Panc1 (cell line): Measurements from ENCODE around the gene TBX2. TPM values are rescaled to one million over a fixed set of nuclear protein-coding genes. Genes with fewer than 3 reads are reported as not detected.

ENCODE experiments used
- ATAC-seq: fragments of 200-7000 bp; cut with Tn5 transposase; 2 replicates; pipeline ENCODE4 v1.9.1; 2020; ENCODE audit warnings: mild to moderate bottlenecking, moderate library complexity
- BruUV-seq: library from RNA; stranded (reverse); fragments of 400-500 nt; replicated peaks from 2 replicates; lab custom pipeline; 2021; lab: Mats Ljungman, UMichigan
- CTCF ChIA-PET: fragments of 300-600 bp; sonication (Branson Sonifier 250); formaldehyde crosslinking; loops from one replicate; lab custom pipeline; 2022; ENCODE audit warnings: antibody characterized with exemption; lab: Charles Lee
- POLR2A ChIA-PET: fragments of 300-600 bp; sonication (Branson Sonifier 250); formaldehyde crosslinking; loops from one replicate; lab custom pipeline; 2022; ENCODE audit warnings: antibody characterized with exemption; lab: Charles Lee
- DNase-seq: peaks from one replicate; pipeline ENCODE4 v3.0.0-alpha.2; 2010; ENCODE audit warnings: low read depth, low spot score
- H3K27ac ChIP-seq: 2 replicates; pipeline ENCODE4 v1.5.1; 2011; ENCODE audit warnings: mild to moderate bottlenecking, low read length, inconsistent platforms
- H3K27me3 ChIP-seq: fragments of 200-500 bp; sonication (Bioruptor generic); 2 replicates; pipeline ENCODE4 v1.6.0; 2014; ENCODE audit warnings: low read length, inconsistent platforms; ENCODE audit not compliant: control insufficient read depth, insufficient read depth
- H3K36me3 ChIP-seq: fragments of 200-500 bp; sonication (Bioruptor generic); 2 replicates; pipeline ENCODE4 v1.5.1; 2014; ENCODE audit warnings: inconsistent platforms, mild to moderate bottlenecking, low read length, moderate library complexity; ENCODE audit not compliant: control insufficient read depth, insufficient read depth
- H3K4me1 ChIP-seq: 2 replicates; pipeline ENCODE4 v1.5.1; 2011; ENCODE audit warnings: inconsistent platforms, mild to moderate bottlenecking, low read length, moderate library complexity; ENCODE audit not compliant: control insufficient read depth, insufficient read depth
- H3K4me3 ChIP-seq, 2 experiments: 2 replicates each; pipeline ENCODE4 v1.5.1; 2011 to 2012; ENCODE audit warnings: low read depth in 2 of 2, low read length in 2 of 2, mild to moderate bottlenecking in 2 of 2, inconsistent platforms in 1 of 2, moderate library complexity in 1 of 2
- H3K9me3 ChIP-seq: fragments of 200-500 bp; sonication (Bioruptor generic); 2 replicates; pipeline ENCODE4 v1.5.1; 2014; ENCODE audit warnings: low read depth, mild to moderate bottlenecking, inconsistent platforms, low read length, moderate library complexity; ENCODE audit not compliant: control insufficient read depth, insufficient read depth
- POLR2AphosphoS5 ChIP-seq: IDR thresholded peaks from 2 replicates; pipeline ENCODE4 v1.6.1; 2012; ENCODE audit warnings: mild to moderate bottlenecking, low read depth, low read length, moderate library complexity
- SIN3A ChIP-seq: IDR thresholded peaks from 2 replicates; pipeline ENCODE4 v1.6.1; 2012; ENCODE audit warnings: low read depth, mild to moderate bottlenecking, low read length, moderate library complexity, borderline replicate concordance; ENCODE audit not compliant: insufficient read depth
- TCF7L2 ChIP-seq: IDR thresholded peaks from 2 replicates; pipeline ENCODE4 v1.6.1; 2011; ENCODE audit warnings: mild to moderate bottlenecking, low read depth, low read length, inconsistent platforms
- in situ Hi-C: cut with HindIII; loops from 2 replicates; pipeline ENCODE4 v1.10.0; 2016; ENCODE audit warnings: low sequenced_read_pairs, low pct_unique_long_range_greater_than_20kb
- intact Hi-C: fragments of 100-400 bp; cut with micrococcal nuclease; formaldehyde crosslinking; loops from one replicate; pipeline ENCODE4 v1.10.0; 2022; ENCODE audit not compliant: unreplicated experiment
- total RNA-seq: library from RNA; stranded (reverse); gene quantifications from one replicate; pipeline ENCODE4 v1.2.1, GENCODE V29; 2021; ENCODE audit not compliant: unreplicated experiment
- TF ChIP-seq, protein P1 (sequence below): fragments of 450-650 bp; IDR thresholded peaks from 2 replicates; pipeline ENCODE4 v1.5.1; 2017; ENCODE audit warnings: mild to moderate bottlenecking
- TF ChIP-seq, protein P2 (sequence below), 2 experiments: IDR thresholded peaks; 2 replicates each; pipeline ENCODE4 v1.6.1; 2011 to 2012; ENCODE audit warnings: low read depth in 2 of 2, control low read depth in 1 of 2, low read length in 1 of 2, mild to moderate bottlenecking in 1 of 2, moderate library complexity in 1 of 2; ENCODE audit not compliant: insufficient read depth in 1 of 2

The TBX2 gene
- total RNA-seq, 1 experiment from 2014 or later: 35.6 TPM

GRCh38 chr17:61398721-61399130 lies 917 bp upstream of the TBX2 start:
- ChIA-PET CTCF (interaction anchor here (0.6 kb wide), 1 partner anchor 654 kb away, joined by 7 read pairs; no protein-coding TSS in a partner anchor), POLR2A (no interaction called here)
- Histone ChIP-seq H3K9me3 (no peaks in the 10 kb centered on the region), H3K4me1 (peaks cover 21% of the 10 kb centered on the region), H3K36me3 (no peaks in the 10 kb centered on the region), H3K27me3 (no peaks in the 10 kb centered on the region), H3K4me3 (peak overlapping the region; percentile 52 to 79), H3K27ac (peak overlapping the region; percentile 78)
- TF ChIP-seq TCF7L2 (no peak), SIN3A (no peak; the same call in 1 of the 2 replicates), POLR2AphosphoS5 (no peak)
- TF ChIP-seq, protein P1, sequence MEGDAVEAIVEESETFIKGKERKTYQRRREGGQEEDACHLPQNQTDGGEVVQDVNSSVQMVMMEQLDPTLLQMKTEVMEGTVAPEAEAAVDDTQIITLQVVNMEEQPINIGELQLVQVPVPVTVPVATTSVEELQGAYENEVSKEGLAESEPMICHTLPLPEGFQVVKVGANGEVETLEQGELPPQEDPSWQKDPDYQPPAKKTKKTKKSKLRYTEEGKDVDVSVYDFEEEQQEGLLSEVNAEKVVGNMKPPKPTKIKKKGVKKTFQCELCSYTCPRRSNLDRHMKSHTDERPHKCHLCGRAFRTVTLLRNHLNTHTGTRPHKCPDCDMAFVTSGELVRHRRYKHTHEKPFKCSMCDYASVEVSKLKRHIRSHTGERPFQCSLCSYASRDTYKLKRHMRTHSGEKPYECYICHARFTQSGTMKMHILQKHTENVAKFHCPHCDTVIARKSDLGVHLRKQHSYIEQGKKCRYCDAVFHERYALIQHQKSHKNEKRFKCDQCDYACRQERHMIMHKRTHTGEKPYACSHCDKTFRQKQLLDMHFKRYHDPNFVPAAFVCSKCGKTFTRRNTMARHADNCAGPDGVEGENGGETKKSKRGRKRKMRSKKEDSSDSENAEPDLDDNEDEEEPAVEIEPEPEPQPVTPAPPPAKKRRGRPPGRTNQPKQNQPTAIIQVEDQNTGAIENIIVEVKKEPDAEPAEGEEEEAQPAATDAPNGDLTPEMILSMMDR: no peak
- TF ChIP-seq, protein P2, sequence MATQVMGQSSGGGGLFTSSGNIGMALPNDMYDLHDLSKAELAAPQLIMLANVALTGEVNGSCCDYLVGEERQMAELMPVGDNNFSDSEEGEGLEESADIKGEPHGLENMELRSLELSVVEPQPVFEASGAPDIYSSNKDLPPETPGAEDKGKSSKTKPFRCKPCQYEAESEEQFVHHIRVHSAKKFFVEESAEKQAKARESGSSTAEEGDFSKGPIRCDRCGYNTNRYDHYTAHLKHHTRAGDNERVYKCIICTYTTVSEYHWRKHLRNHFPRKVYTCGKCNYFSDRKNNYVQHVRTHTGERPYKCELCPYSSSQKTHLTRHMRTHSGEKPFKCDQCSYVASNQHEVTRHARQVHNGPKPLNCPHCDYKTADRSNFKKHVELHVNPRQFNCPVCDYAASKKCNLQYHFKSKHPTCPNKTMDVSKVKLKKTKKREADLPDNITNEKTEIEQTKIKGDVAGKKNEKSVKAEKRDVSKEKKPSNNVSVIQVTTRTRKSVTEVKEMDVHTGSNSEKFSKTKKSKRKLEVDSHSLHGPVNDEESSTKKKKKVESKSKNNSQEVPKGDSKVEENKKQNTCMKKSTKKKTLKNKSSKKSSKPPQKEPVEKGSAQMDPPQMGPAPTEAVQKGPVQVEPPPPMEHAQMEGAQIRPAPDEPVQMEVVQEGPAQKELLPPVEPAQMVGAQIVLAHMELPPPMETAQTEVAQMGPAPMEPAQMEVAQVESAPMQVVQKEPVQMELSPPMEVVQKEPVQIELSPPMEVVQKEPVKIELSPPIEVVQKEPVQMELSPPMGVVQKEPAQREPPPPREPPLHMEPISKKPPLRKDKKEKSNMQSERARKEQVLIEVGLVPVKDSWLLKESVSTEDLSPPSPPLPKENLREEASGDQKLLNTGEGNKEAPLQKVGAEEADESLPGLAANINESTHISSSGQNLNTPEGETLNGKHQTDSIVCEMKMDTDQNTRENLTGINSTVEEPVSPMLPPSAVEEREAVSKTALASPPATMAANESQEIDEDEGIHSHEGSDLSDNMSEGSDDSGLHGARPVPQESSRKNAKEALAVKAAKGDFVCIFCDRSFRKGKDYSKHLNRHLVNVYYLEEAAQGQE (IDR thresholded peaks at IDR 0.05; ENCODE audit: insufficient read depth in 1 of 2, low read depth in 2 of 2, low read length in 1 of 2): no peak
- BruUV-seq: no TSS peak
- DNase-seq (no peak), ATAC-seq (no peak)
- in situ Hi-C loops: no loop called here
- intact Hi-C loops: loop anchor here (10.0 kb wide), 1 partner anchor 394 kb away; no protein-coding TSS in a partner anchor

GRCh38 chr17:61400066-61400716 lies 548 bp downstream of the TBX2 start:
- ChIA-PET CTCF (interaction anchor here (0.6 to 0.8 kb wide), 3 partner anchors 8 to 150 kb away, joined by 3 to 4 read pairs (median 4); no protein-coding TSS in a partner anchor), POLR2A (no interaction called here)
- H3K36me3 ChIP-seq: no peaks in the 10 kb centered on the region
- peaks cover 7% of the 10 kb centered on the region for H3K4me1 ChIP-seq
- no peaks in the 10 kb centered on the region for H3K9me3 ChIP-seq
- no peaks in the 10 kb centered on the region for H3K27me3 ChIP-seq
- in situ Hi-C loops: no loop called here
- BruUV-seq: no TSS peak
- peak overlapping the region; percentile 85 for H3K27ac ChIP-seq
- ATAC-seq: peak; percentile 61
- peak overlapping the region; percentile 55 to 79 for H3K4me3 ChIP-seq
- no peak for DNase-seq
- intact Hi-C loops: no loop called here
- TF ChIP-seq, protein P2 (IDR thresholded peaks at IDR 0.05; ENCODE audit: insufficient read depth in 1 of 2, low read depth in 2 of 2, low read length in 1 of 2): no peak
- 0 out of 2 replicates have a peak, but pooled peaks have one; percentile 17 for TF ChIP-seq SIN3A
